Caki2 (cell line): Measurements from ENCODE around the gene DCDC2. TPM values are rescaled to one million over a fixed set of nuclear protein-coding genes. Genes with fewer than 3 reads are reported as not detected.
"Not testable (repeated sequence)": the region's sequence is repeated elsewhere in the genome, so short reads cannot be mapped to it uniquely, and the experiment has no call there.

Experiments
- DNase-seq: peaks from one replicate; pipeline ENCODE4 v3.0.0-alpha.2; 2015; ENCODE audit warnings: low read depth
- in situ Hi-C: cut with HindIII; loops from 2 replicates; pipeline ENCODE4 v1.10.0; 2016; ENCODE audit warnings: low sequenced_read_pairs, low pct_unique_long_range_greater_than_20kb, mixed read lengths
- total RNA-seq: library from RNA; depleted of rRNA; stranded (reverse); fragments of >200 nt; shearing (Covaris generic); gene quantifications from 2 replicates; pipeline ENCODE4 v1.2.3, GENCODE V29; 2014; ENCODE audit warnings: low replicate concordance

DCDC2 gene
- total RNA-seq, 1 experiment from 2014 or later = 4.7 TPM

DNA sequence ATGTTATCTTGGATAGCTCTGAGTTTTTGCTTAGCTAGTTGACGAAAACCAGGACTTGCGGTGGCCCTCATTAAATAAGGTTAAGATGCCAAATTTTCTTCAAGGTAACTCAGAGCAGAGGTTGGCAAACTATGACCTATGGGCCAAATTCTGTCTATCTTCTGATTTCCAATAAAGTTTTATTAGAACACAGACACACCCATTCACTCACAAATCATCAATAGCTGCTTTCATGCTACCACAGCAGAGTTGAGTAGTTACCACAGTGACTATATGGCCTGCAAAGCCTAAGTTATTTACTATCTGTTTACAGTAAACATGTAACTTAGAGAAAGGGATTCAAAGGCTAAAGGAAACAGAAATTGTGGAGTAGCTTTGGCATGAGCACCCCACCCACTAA lies 23.6 kb downstream of the DCDC2 start:
- no peak for DNase-seq
- in situ Hi-C loops = no loop called here

- peak; percentile 90 for DNase-seq
- in situ Hi-C loops = no loop called here
These were observed 25.5 kb downstream of the DCDC2 start for GRCh38 chr6:24332317-24332716.

- DNase-seq = peak; percentile 47
- in situ Hi-C loops = no loop called here
These were observed 27.6 kb downstream of the DCDC2 start for GRCh38 chr6:24330137-24330732.

DNA sequence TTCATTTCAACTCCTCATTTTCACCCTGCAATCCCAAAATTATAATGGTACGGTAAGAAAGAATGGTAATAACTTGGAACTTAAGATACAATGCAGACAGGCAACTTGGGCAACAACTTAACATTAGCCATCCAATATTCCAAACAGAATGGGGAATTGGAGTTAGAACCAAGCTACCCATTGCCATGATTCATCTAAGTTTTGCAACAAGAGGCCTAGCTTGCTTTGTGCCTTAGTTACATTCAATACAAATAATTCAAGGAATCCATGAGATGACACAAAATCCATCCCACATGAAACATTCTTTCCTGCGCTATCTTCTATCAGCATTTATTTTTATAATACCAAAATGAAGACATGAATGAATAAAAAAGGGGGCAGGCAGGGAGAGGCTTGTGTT lies 28.4 kb downstream of the DCDC2 start:
- in situ Hi-C loops = no loop called here
- DNase-seq = no peak

GRCh38 chr6:24329022-24329421 lies 28.8 kb downstream of the DCDC2 start:
- no peak for DNase-seq
- in situ Hi-C loops = no loop called here

GRCh38 chr6:24327756-24328155 lies 30.1 kb downstream of the DCDC2 start:
- DNase-seq = no peak
- in situ Hi-C loops = no loop called here

DNA sequence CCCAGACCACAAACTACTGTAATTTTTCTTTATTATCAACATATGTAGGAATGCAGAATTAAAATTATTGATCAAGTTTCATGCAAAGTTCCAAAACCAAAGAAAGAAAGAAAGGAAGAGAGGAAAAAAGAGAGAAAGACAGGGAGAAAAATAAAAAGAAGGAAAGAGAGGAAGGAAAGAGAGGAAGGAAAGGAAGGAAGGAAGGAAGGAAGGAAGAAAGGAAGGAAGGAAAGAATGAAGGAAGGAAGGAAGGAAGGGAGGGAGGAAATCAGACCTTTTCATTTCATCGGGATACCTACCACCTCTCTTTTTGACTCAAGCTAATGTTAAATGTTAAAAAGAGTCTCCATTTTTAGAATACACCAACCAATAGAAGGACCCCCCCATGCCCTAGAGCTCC lies 31.9 kb downstream of the DCDC2 start:
- no peak for DNase-seq
- in situ Hi-C loops = no loop called here

GRCh38 chr6:24324617-24325016 lies 33.2 kb downstream of the DCDC2 start:
- in situ Hi-C loops = no loop called here
- DNase-seq = no peak

GRCh38 chr6:24323632-24324337 lies 34.1 kb downstream of the DCDC2 start:
- peak; percentile 94 for DNase-seq
- in situ Hi-C loops = no loop called here

DNA sequence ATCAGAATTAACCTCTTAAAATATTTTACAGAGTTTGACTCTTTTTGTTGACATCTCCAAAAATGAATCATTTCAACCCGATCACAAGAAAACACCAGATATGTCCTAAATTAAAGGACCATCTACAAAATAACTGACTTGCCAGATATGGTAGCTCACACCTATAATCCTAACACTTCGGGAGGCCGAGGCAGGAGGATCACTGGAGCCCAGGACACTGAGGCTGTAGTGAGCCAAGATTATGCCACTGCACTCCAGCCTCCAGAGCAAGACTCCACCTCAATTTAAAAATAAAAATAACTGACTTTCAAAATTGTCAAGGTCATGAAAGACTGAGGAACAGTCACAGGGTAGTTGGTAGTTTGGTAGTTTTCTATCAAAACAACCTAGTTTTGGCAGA lies 34.9 kb downstream of the DCDC2 start:
- DNase-seq = no peak
- in situ Hi-C loops = no loop called here

DNA sequence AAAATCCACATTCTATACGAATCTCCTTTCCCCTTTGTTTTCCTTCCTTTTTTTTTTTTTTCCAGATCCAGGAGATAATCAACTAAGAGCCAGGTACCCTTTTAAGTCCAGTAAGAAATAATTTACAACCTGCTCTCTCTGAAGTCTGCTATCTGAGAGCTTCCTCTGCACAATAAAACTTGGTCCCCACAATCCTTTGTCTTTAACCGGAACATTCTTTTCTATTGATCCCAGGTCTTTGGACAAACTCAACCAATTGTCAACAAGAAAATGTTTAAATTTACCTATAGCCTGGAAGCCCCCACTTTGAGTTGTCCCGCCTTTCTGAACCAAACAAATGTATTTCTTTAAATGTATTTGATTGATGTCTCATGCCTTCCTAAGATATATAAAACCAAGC lies 35.4 kb downstream of the DCDC2 start:
- in situ Hi-C loops, DNase-seq: not testable (repeated sequence)

DNA sequence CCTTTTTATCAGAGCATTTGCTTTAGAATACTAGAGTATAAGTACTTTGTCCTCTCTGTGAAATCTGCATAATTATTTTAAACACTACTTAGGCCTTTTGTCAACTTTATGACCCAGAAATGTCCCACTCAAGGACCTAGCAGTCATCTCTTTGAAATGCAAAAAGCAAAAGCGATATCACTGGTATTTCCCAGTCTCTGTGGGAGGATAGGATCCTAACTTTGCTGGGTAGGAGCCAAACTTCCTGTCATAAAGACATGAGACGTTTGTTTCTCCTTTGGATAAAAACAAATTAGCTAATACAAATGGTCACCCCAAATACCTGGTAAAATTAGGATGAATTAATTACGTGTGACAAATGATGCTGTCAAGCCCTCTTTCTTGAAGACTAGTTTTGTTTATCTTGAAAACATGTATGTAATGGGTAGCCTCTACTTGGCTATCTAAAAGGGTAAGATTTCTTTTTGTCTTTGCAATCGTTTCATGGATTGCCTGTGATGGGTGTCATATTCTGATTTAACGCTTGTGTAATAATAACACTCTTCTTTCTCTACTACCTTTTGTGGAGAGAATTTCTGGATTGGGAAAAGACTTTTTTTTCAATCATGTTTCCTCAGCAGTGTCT lies 36.2 kb downstream of the DCDC2 start:
- DNase-seq = no peak
- in situ Hi-C loops = no loop called here

- peak; percentile 81 for DNase-seq
- in situ Hi-C loops = no loop called here
These were observed 44.4 kb downstream of the DCDC2 start for GRCh38 chr6:24313251-24314141.

GRCh38 chr6:24311775-24312174 lies 46.1 kb downstream of the DCDC2 start:
- in situ Hi-C loops = not testable (repeated sequence)

DNA sequence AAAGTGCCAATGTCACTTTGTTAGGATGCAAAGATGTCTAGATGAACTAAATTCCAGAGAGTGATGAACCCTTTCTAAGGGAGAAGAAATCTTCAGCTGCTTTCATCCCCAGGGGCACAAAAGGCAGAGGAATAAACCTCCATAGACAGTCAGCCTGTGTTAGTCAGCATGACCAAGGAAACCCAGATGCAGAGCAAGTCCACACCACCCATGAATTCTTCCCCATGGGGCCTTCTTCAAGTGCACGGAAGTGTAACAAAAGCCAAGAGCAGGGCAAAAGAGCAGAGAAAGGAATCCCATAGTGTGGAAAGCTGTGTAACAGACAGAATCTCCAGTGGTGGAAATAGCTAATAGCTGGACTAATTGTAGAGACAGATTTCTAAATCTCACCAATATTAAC lies 50.0 kb downstream of the DCDC2 start:
- no peak for DNase-seq

More at GRCh38 chr6:24311775-24312174, 46.1 kb downstream of the DCDC2 start:
- peak; percentile 33 for DNase-seq

GRCh38 chr6:24306936-24307335 lies 50.9 kb downstream of the DCDC2 start:
- no peak for DNase-seq

More for the DNA sequence above, 50.0 kb downstream of the DCDC2 start:
- in situ Hi-C loops = no loop called here

DNA sequence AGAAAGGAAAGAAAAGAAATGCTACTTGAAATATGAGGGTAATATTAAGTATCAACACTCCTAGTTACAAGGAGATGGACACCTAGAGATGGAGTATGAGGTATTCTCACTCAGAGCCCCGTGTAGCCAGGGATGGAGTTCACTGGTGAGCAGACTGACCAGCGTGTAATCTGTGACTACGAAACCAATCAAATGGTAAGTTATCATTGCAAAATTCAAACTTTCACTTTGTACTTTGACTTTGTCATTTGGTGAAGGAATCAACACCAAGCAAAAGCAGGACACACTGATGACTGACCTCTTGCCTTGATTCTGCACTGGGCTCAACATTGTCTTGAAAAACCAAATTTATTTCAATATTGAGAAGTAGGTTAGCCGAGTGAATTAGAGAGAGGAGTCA lies 51.8 kb downstream of the DCDC2 start:
- in situ Hi-C loops = no loop called here
- no peak for DNase-seq

More at GRCh38 chr6:24306936-24307335, 50.9 kb downstream of the DCDC2 start:
- in situ Hi-C loops = no loop called here

DNA sequence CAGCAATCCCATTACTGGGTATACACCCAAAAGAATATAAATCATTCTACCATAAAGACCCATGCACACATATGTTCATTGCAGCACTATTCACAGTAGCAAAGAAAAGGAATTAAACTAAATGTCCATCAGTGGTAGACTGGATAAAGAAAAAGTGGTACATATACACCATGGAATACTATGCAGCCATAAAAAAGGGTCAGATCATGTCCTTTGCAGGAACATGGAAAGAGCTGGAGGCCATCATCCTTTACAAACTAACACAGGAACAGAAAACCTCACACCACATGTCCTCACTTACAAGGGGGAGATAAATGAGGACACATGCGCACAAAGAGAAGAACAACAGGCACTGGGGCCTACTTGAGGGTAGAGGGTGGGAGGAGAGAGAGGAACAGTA lies 60.9 kb downstream of the DCDC2 start:
- DNase-seq = no peak
- in situ Hi-C loops = no loop called here

- DNase-seq, in situ Hi-C loops: not testable (repeated sequence)
These were observed 64.0 kb downstream of the DCDC2 start for GRCh38 chr6:24293852-24294251.
